Raji (cell line): ENCODE data around the gene OBI1.

ENCODE experiments used
- POLR2A ChIP-seq: IDR thresholded peaks from 2 replicates; pipeline ENCODE4 v1.6.1; 2011; ENCODE audit warnings: low read depth, low read length, control low read depth; ENCODE audit not compliant: insufficient read depth

The OBI1 gene

GRCh38 chr13:78610381-78610883, 48.5 kb downstream of the OBI1 start:
- no peak for TF ChIP-seq POLR2A

GRCh38 chr13:78609464-78610205, 49.3 kb downstream of the OBI1 start:
- TF ChIP-seq POLR2A: no peak

- no peak for TF ChIP-seq POLR2A
Observed at GRCh38 chr13:78608688-78609463, 50.1 kb downstream of the OBI1 start.

GRCh38 chr13:78608252-78608687, 50.7 kb downstream of the OBI1 start:
- no peak for TF ChIP-seq POLR2A

- no peak for TF ChIP-seq POLR2A
Observed at GRCh38 chr13:78607409-78608251, 51.3 kb downstream of the OBI1 start.

GRCh38 chr13:78606471-78607408, 52.2 kb downstream of the OBI1 start:
- no peak for TF ChIP-seq POLR2A

GRCh38 chr13:78604782-78605611, 54.0 kb downstream of the OBI1 start:
- TF ChIP-seq POLR2A: no peak

- no peak for TF ChIP-seq POLR2A
Observed at GRCh38 chr13:78603240-78603957, 55.6 kb downstream of the OBI1 start, which contains the start of gene POU4F1. Gene POU4F1, minus strand, starts transcription at chr13:78603552. Its CDS starts 226 bp downstream, at chr13:78603326.

- TF ChIP-seq POLR2A: no peak
Observed at GRCh38 chr13:78602561-78603239, 56.3 kb downstream of the OBI1 start.

- TF ChIP-seq POLR2A: no peak
Observed at GRCh38 chr13:78601874-78602560, 56.9 kb downstream of the OBI1 start.

GRCh38 chr13:78601124-78601873, 57.7 kb downstream of the OBI1 start:
- TF ChIP-seq POLR2A: no peak
